ENCODE data around the gene MICAL2.

Gene MICAL2

DNA sequence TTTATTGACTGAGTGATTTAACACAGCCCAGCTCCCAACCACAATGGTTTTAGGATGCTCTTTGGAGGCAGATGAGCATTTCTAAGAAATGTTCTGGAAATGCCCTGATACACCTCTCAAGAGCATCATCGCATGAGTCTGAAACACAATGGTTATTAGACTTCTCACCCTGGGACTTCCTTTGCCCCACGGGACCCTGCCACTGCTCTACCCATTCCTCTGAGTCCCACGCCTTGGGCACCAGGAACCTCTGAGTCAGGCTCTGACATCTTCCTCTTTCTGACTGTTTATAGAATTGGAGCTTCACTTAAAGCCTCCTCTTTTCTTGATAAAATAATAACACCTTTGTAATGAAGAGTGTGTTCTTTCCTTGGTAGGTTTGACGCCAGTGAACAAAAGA, 181.4 kb downstream of the MICAL2 start:
- DNase-seq = no peak

DNA sequence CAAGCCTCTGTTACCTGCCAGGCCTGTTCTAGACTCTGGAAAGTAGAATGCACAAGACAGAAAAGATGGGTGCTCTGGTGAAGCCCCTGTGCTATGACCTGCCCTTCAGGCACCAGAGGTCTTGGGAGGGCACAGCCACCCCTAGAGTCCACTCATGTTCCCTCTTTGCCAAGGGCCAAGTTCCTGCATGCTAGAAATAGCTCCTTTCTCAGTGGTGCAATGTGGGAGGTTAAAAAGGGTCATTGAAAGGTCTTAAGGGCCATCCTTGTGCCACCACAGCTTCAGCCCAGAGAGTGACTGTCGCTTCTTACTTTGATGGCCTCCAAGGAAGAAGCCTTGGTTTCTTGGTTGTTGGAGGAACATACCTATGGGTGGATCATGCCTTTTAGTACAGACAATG, 182.4 kb downstream of the MICAL2 start:
- no peak for DNase-seq

DNA sequence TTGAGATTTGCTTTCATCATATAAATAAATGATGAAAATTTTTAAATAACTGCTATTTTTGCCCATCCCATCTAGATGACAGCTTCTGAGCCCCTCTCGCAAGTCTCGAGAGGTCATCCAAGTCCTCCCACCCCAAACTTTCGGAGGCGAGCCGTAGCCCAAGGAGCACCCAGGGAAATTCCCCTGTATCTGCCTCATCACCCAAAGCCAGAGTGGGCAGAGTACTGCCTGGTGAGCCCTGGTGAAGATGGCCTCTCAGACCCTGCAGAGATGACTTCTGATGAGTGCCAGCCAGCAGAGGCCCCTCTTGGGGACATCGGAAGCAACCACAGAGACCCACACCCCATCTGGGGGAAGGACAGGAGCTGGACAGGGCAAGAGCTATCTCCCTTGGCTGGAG, 183.1 kb downstream of the MICAL2 start:
- DNase-seq = no peak

DNA sequence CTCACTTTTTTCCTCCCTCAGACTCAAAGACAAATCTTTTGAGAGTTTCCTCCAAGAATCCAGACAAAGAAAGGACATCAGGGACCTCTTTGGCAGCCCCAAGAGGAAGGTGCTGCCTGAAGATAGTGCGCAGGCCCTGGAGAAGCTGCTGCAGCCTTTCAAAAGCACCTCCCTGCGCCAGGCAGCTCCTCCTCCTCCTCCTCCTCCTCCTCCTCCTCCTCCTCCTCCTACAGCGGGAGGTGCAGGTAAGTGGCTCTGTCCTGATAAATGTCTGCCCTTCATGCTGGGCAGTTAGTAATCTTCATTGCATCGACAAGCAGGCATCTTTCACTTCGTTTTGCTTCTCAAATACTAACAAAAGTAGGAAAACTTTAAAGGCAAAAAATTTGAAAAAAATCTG, 184.2 kb downstream of the MICAL2 start:
- no peak for DNase-seq

DNA sequence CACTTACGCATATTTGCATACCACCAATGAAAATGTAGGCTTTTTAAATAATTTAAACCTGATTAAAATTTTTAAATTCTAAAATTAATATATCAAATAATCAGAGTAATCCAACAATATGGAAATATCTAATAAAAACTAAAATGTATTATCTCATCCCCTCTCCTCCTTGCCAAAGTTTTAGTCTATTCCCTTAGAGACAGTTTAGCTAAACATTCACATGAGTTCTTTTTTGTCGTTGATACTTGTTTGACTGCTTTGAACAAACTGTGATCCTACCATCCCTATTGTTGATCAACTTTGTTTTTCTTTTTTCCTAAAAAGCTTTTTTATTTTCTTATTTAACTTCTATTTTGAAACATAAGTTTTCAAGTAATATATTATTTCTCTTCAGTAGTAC, 185.6 kb downstream of the MICAL2 start:
- no peak for DNase-seq

DNA sequence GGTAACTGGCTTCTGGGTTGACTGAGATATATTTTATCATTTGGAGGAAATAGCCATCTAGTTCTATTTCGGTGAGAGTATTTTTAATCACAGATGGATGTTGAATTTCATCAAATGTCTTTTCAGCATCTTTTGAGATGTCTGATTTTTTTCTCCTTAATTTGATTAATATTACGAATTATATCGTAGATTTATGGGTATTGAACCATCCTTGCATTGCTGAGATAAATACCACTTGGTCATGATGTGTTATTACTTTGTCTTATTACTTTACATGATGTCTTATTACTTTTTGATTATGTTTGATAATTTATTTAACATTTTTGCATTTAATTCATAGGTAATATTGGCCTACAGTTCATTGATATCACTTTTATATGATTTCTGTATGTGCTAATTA, 188.2 kb downstream of the MICAL2 start:
- no peak for DNase-seq

DNA sequence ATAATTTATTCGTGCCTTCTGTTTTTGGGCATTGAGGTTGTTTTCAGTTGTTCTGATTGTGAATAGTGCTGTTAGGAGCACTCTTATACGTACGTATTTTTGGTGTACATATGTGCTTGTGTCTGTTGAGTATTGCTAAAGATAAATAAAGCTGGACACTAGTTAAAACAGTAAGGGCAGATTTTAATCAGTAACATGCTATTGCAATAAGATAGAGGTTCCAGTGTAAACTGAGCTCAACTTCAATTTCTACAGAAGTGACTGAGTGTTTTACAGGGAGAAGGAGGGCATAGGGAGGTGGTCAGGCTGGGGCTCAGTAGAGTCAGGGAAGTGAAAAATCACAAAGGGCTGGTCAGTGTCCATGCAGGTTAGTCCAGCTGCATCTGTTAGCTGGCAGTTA, 191.0 kb downstream of the MICAL2 start:
- DNase-seq = no peak

DNA sequence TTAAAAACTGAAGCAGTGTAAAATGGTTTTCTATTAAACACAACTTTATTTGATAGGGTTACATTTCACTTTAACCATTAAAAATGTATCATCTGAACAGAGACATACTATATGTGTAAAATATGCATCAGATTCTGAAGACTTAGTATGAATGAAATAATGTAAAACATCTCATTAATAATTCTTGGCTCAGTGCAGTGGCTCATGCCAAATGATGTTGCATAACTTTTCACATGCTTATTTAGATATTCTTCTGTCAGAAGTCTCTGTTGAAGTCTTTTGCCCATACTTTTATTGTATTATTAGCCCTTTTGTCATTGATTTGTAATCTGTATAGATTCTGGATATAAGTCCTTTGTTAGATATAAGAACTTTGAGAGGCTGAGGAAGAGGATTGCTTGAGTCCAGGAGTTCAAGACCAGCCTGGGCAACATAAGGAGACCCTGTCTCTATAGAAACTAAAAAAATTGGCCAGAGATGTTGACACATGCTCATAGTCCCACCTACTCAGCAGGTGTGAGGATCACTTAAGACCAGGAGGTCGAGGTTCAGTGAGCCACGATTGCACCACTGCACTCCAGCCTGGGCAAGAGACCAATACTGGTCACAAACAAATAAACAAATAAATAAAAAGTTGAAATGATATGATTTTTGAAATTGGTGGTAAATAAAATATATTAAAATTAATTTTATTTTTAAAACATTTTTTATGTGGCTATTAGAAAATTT, 193.2 kb downstream of the MICAL2 start:
- DNase-seq = no peak

DNA sequence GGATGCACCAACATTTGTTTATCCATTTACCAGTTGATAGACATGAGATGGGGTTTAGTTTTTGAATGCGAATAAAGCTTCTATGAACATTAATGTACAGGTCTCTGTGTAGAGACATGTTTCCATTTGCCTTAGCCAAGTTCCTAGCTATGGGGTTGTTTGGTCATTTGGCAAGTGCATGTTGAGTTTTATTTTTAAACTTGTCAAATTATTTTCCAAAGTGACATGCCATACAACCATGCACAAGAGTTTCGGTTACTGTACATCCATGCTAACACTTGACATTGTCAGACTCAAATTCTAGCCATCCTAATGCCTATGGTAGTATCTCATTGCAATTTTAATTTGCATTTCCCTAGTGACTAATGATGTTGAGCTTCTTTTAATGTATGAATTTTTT, 196.4 kb downstream of the MICAL2 start:
- no peak for DNase-seq

DNA sequence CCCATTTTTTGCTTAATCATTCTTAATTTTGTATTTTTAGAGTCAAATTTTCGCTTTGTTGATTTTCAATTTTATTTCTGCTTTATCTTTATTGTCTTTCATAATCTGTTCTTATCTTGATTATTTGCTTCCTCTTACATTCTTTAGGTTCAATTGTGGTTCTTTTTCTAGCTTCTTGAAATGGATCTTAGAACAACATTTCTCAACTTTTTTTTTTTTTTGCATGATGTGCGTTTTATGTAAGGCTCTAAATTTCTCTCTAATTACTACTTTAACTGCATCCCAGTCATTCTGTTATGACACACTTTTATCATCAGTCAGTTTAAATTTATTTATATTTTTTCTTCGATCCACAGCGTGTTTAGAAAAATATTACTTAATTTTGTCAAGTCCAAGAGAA, 201.7 kb downstream of the MICAL2 start:
- DNase-seq = no peak
